Measurements from ENCODE around the gene PTTG1IP.

DNA sequence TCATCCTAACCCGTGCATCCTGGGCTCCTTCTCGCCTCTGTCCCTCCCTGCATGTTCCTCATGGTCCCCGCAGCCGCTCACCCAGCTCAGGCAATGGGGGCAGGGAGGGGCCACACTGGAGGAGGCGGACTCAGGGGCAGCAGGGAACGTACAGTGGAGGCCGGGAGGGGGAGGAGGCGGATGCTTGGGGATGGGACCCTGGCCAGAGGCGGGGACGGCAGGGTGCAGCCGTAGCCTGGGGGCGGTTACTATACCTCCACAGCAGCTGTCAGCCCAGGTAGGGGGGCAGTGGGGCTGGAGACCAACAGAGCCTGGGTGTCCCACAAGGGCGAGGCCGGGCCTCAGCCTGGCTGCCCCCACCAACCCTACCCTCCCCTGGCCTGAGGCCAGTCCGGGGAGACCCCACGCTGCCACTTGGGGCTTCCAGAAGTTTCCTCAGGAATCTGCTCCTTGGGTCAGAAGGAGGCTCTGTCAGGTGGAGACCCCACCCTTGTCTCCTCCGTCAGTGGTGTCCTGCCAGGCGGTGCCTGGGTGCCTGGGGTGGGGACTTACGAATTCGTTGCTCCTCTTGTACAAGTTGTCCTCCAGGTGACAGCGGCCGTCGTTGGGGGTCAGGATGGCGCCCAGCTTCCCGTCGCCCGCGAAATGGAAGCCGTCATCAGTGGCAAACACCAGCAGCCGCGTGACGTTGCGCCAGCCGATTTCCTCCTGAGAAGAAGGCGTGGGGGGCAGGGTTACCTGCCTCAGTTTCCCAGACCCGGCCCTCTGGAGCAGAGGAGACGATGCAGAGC, 26.5 kb upstream of the PTTG1IP start:
- TF ChIP-seq, protein P1, sequence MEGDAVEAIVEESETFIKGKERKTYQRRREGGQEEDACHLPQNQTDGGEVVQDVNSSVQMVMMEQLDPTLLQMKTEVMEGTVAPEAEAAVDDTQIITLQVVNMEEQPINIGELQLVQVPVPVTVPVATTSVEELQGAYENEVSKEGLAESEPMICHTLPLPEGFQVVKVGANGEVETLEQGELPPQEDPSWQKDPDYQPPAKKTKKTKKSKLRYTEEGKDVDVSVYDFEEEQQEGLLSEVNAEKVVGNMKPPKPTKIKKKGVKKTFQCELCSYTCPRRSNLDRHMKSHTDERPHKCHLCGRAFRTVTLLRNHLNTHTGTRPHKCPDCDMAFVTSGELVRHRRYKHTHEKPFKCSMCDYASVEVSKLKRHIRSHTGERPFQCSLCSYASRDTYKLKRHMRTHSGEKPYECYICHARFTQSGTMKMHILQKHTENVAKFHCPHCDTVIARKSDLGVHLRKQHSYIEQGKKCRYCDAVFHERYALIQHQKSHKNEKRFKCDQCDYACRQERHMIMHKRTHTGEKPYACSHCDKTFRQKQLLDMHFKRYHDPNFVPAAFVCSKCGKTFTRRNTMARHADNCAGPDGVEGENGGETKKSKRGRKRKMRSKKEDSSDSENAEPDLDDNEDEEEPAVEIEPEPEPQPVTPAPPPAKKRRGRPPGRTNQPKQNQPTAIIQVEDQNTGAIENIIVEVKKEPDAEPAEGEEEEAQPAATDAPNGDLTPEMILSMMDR (IDR thresholded peaks at IDR 0.05; ENCODE audit: low read length): no peak
- no peak for TF ChIP-seq EZH2 (IDR thresholded peaks at IDR 0.05; ENCODE audit: borderline replicate concordance, low read length)

All from OCI-LY1 (cell line).